ENCODE results near the gene PACS1. TPM values are rescaled to one million over a fixed set of nuclear protein-coding genes. Genes with fewer than 3 reads are reported as not detected.

Gene PACS1
- polyA plus RNA-seq, 3 donors = 48.0 to 59.2 (median 53.1) TPM

DNA sequence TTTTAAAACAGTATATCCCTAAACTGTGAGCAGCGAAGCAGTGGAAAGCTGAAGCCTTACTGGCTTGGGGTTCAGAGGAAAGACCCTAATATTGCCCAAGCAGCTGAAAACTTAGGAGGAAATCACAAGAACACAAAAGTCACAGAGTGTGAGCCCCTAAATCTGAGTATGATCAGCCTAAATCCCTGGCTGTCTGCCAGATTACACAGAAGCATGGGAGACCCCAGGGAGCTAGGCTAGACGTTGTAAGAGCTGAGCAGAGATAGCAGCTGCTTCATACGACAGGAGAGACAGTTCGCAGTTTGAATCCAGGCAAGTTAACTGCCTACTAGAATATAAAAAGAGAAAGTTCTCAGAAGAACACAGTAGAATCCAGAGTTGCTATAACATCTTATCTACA is 81.2 kb downstream of the PACS1 start:
- no peak for DNase-seq (ENCODE audit: extremely low read depth in 1 of 11, low read depth in 9 of 11, low spot score in 4 of 11)

DNA sequence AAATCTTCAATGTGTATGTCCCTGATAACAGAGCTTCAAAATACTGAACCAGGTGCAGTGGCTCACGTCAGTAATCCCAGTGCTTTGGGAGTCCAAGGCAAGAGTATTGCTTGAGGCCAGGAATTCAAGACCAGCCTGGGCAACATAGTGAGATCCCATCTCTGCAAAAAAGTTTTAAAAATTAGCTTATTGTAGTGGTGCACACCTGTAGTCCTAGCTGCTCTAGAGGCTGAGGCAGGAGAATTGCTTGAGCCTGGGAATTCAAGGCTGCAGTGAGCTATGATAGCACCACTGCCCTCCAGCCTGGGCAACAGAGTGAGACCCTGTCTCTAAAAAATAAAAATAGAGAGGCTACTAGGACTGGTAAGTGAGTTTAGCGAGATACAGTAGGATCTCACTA is 84.0 kb downstream of the PACS1 start:
- no peak for DNase-seq (ENCODE audit: extremely low read depth in 1 of 11, low read depth in 9 of 11, low spot score in 4 of 11)

DNA sequence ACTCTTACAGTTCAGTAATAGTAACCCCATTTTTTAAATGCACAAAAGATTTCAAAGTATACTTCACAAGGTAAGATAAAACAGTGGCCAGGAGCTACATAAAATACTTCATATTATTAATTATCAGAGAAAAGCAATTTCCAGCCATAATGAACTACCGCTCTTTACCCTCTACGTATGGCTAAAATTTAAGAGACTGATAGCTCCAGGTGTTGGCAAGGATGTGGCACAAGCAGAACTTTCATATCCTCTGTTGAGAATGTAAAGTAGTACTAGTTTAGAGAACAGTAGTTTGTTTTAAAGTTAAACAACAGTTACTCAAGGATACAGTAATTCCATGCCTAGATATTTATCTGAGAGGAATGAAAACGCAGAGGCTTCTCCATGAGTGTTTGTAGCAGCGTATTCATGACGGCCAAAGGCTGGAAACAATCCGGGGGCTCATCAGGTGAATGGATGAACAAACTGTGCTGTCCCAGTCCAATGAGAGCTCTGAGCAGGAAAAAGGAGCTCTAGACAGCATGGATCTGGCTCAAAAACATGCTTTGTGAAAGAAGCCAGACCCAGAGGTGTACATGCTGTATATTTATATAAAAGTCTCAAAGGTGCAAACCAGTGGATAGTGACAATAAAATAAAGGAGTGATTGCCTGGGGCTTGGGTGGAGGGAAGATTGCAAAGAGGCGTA is 85.5 kb downstream of the PACS1 start:
- no peak for DNase-seq (ENCODE audit: extremely low read depth in 1 of 11, low read depth in 9 of 11, low spot score in 4 of 11)

DNA sequence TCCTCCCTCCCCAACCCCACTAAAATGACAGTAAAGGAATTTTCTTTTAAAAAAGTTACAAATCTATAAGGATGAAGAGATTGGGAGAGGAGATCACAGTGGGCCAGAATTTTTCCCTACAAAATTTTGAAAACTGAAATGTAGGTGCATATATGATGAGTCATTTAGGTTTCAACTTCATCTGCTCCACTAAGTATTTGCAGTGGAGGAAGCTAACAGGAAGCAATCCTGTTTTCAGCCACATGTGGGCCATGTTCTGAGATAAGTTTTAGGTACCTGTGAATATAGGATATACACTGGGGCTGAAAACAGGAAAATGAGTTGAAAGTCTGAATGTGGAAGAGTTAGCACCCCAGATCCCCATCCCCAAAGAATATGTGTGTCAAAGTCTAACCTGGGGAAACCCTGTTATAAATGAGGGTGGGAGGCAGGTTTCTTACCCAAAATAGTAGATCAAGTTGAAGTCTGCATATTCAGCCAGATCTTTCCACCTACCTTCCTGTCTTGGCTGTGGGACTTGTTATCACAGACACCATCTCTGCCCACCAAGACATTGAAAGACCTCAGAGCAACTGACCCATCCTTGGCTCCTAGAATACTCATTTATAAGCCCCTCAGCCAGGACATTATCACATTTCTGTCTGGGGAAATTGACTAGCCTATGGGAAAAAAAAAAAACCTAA is 87.3 kb downstream of the PACS1 start:
- no peak for DNase-seq (ENCODE audit: extremely low read depth in 1 of 11, low read depth in 9 of 11, low spot score in 4 of 11)

DNA sequence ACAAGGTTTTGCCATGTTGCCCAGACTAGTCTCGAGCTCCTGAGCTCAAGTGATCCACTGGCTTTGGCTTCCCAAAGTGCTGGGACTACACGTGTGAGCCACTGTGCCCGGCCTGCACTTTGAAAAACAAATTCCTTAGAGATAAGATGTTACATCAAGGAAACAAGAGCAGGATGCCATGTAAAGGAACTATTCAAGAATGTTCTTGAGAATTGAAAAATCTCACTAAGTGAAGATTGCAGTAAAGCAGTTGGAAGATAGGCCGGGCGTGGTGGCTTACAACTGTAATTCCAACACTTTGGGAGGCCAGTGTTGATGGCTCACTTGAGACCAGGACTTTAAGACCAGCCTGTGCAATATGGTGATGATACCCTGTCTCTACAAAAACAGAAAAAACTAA is 88.1 kb downstream of the PACS1 start:
- no peak for DNase-seq (ENCODE audit: extremely low read depth in 1 of 11, low read depth in 9 of 11, low spot score in 4 of 11)

DNA sequence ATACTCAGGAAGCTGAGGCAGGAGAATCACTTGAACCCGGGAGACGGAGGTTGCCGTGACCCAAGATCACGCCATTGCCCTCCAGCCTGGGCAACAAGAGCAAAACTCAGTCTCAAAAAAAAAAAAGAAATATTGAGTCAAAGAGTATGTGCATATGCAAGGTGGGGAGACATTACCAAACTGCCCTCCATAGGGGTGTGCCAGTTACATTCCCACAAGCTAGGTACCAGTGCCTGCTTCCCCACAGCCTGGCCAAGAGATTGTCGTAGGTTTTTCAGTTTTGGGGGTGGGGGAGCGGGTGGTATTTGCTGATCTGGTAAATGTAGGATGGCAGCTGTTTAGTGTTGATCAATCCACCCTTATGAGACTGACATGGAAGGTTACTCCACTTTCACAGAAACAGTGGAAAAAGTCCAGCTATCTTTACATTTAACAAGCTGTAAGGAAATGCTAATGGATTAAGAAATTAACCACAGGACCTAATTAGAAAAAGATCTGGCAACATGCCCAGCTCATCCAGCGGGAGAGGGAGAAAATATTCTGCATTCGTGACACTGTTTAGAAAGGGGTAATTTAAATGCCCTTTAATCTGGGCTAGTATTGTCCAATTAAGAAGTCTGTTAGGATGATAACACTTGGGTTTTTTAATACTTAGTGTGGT is 89.4 kb downstream of the PACS1 start:
- DNase-seq (ENCODE audit: extremely low read depth in 1 of 11, low read depth in 9 of 11, low spot score in 4 of 11) = no peak

DNA sequence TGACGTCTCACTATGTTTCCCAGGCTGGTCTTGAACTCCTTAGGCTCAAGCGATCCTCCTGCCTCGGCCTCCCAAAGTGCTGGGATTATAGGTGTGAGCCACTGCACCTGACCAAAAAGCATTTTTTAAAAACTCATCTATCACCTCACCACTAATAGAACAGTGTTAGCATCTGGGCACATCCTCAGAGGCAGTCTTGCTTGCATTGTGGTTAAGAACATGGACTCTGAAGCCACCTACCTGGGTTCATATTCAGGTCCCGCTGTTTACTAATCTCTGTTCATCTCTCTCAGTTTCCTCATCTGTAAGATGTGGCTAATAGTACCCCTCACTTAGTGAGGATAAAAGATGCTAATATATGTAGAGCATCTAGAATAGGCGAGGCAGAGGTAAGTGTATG is 90.6 kb downstream of the PACS1 start:
- DNase-seq (ENCODE audit: extremely low read depth in 1 of 11, low read depth in 9 of 11, low spot score in 4 of 11) = no peak

DNA sequence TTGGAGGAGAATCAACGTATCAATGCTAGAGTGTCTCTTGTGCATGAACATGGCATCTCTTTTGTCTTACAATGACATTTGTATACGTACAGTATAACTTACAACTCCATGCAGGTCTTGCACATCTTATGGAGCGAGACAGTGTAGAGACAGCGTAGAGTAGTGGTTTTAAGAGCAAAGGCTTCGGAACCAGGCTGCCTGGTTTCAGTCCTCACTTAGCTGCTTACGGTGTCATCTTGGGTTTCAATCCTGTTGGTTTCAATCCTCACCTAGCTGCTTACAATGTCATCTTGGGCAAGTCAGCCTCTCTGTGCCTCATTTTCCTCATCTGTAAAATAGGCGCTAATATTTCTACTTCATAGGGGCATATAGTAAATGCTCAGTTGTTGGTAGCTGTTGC is 98.2 kb downstream of the PACS1 start:
- DNase-seq (ENCODE audit: extremely low read depth in 1 of 11, low read depth in 9 of 11, low spot score in 4 of 11) = no peak

DNA sequence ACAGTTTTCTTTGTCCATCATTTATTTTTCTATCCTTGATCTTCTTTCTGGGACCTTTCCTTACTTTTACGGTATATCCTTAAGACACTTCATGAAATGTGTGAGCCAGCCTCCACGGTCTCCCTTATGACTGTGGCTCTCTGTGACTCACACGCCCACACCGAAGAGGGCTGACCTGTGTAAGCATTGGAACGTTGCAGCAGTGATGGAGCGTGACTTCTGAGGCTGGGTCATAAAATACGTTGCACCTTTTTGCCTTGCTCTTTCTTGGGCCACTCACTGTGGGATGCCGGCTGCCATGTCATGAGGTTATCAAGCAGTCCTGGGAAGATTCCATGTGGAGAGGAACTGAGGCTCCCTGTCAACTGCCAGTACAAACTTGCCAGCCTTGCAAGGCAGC is 102.1 kb downstream of the PACS1 start:
- peak in 8 of 11 donors; percentile 12 to 31 (median 19) for DNase-seq (ENCODE audit: extremely low read depth in 1 of 11, low read depth in 9 of 11, low spot score in 4 of 11)

DNA sequence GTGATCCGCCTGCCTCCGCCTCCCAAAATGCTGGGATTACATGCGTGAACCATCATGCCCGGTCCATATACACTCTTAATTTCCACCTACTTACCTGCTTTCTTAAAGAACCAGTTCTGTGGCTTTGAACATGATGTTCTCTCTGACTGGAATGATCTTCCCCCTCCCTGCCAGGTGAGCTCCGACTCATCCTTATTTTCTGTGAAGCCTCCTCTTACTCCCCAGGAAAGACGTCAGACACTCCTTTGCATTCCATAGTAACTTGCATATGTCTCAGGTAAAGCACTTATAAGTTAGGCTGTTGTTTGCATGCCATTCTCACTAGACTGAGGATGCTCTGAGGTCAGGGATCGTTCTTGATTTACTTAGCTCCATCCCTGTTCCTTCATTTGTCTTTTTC is 106.6 kb downstream of the PACS1 start:
- DNase-seq (ENCODE audit: extremely low read depth in 1 of 11, low read depth in 9 of 11, low spot score in 4 of 11) = no peak

DNA sequence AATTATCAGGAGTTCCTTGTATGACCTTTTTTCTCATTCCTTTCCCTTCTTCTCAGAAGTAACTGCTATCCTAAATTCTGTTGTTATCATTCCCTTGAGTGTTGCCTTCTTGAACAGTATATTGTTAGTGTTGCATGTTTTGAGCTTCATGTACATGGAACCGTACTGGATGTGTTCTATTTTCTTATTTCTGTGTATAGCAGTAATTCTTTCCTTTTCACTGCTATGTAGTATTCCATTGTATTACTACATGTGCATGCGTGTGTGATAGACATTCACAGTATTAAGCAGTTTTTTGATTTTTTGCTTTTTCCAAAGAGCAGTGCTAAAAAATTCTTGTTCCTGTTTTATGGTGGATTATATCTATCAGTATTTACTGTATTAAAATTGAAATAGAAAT is 108.1 kb downstream of the PACS1 start:
- no peak for DNase-seq (ENCODE audit: extremely low read depth in 1 of 11, low read depth in 9 of 11, low spot score in 4 of 11)

DNA sequence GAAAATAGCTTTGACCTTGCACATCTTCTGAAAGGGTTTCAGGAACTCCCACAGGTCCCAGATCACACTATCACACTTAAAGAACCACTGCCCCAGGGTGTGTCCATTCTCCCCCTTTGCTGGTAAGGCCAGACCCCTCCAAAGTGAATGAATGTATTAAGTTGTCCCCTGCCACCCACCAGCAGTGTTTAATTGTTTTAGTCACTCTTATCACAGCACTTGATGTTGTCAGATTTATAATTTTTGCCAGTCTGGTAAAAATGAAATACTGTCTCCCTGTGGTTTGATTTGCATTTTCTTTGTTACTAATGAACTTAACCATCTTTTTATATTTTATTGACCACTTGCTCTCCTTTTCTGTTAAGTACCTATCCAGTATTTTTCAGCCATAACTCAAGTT is 108.8 kb downstream of the PACS1 start:
- DNase-seq (ENCODE audit: extremely low read depth in 1 of 11, low read depth in 9 of 11, low spot score in 4 of 11) = no peak

DNA sequence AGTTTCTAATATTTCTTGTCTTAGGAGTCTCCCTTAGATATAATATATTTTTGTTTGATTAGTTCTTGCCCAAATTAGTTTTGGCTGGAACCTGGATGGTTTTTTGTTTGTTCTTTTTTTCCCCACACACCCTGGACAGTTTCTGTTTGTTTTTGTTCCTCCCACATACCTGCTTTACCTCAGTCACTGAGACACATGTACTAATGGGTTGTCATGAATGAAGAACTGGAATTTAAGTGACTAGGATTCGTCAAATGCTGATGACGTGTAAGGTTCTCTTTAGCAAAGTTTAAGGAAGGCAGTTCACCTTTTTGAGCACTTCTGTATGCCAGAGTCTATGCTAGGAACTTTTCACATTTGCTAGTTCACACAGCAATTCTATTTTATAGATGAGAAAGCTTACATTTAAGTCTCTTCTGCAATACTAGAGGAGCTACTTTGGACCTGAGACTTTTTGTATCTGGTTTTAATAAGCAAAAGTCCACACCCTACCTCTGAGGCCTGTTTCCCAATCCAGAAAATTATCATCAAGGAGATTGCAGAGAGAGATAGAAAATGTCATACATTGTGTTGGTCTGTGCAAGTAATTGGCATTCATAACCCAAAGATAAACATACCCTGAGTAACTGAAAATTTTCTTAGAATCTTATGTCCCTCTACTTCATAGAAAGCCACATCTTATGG is 111.7 kb downstream of the PACS1 start:
- no peak for DNase-seq (ENCODE audit: extremely low read depth in 1 of 11, low read depth in 9 of 11, low spot score in 4 of 11)

DNA sequence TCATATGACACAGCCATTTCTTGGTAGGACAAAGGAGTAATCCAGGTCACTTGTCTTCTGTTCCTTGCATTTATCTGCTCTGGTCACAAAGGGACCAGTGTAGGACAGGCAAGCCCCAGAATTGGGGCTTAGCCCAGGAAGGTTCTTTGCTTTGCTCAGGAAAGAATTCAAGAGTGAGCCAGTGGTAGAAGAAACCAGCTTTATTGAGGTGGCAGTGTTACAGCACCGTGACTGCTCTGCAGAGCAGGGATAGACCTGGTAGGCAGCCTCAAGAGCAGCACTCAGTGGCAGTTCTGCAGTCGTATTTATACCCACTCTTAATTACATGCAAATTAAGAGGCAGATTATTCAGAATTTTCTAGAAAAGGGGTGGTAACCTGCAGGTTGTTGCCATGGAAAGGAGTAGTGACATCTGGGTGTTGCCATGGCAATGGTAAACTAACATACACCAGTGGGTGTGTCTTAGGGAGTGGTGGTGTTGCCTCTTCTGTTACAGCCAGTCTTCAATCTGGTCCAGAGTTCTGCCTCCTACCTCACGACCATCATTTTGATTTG is 113.5 kb downstream of the PACS1 start:
- DNase-seq (ENCODE audit: extremely low read depth in 1 of 11, low read depth in 9 of 11, low spot score in 4 of 11) = no peak

DNA sequence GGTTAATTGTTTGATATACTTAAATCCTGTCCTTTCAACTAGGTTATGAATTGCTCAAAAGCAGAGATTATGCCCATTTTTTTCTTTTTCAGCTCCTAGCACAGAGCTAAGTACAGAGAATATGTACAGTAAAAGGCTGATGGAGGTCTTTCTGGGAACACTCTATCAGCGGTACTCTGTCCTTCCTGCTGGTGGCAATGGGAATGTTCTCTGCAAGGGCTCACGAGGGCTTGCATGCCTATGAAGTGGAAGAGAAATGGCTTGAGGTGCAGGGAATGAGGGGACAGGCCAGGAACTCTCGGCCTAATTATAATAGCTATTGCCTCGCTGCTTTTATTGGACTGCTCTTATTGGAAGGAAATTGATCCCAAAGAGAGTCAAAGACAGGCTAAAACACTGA is 114.7 kb downstream of the PACS1 start:
- DNase-seq (ENCODE audit: extremely low read depth in 1 of 11, low read depth in 9 of 11, low spot score in 4 of 11) = no peak

DNA sequence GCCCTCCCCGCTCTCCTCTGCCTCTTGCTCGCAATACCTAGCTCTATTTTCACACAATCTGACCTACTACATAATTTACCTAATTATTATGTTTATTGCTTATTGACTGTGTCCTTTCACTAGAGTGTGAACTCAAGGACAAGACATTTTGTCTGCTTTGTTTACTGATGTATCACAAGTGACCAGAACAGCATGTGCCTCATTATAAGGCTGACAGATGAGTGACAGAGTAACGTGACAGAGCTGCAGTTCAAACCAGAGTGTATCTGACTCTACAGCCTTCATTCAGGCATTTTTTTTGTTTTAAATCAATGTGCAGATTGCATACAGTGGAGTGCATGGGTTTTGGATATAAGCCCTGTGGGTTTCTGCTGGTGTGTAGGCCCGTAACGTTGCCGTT is 116.4 kb downstream of the PACS1 start:
- no peak for DNase-seq (ENCODE audit: extremely low read depth in 1 of 11, low read depth in 9 of 11, low spot score in 4 of 11)

DNA sequence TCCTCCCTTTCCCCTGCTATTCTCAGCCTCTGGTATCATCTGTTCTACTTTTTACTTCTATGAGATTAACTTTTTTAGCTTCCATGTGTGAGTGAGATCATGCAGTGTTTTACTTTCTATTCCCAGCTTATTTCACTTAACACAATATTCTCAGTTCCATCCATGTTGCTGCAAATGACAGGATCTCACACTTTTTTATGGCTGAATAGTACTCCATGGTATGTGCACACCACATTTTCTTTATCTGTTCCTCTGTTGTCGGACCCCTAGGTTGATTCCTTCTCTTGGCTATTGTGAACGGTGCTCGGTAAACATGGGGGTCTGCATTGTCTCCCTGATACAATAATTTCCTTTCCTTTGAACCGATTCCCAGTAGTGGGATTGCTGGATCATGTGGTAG is 117.4 kb downstream of the PACS1 start:
- no peak for DNase-seq (ENCODE audit: extremely low read depth in 1 of 11, low read depth in 9 of 11, low spot score in 4 of 11)

DNA sequence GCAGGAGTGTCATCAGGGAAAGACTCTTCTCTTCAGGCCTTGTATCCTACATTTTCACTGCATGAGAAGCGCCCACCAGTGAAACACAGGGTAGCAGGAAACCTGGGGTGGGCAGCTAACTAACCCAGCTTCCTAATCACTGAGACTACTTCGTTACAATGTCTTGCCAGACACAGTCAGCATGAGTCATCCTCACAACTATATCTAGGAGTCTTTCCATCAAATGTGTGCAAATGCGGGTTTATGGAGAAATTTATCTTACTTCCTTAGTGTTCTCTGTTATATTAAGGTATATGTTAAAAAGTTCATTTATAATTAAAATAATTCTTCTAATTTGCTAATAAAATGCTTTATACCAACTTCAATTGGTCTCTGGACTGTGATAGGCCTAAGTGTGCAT is 118.5 kb downstream of the PACS1 start:
- DNase-seq (ENCODE audit: extremely low read depth in 1 of 11, low read depth in 9 of 11, low spot score in 4 of 11) = no peak

DNA sequence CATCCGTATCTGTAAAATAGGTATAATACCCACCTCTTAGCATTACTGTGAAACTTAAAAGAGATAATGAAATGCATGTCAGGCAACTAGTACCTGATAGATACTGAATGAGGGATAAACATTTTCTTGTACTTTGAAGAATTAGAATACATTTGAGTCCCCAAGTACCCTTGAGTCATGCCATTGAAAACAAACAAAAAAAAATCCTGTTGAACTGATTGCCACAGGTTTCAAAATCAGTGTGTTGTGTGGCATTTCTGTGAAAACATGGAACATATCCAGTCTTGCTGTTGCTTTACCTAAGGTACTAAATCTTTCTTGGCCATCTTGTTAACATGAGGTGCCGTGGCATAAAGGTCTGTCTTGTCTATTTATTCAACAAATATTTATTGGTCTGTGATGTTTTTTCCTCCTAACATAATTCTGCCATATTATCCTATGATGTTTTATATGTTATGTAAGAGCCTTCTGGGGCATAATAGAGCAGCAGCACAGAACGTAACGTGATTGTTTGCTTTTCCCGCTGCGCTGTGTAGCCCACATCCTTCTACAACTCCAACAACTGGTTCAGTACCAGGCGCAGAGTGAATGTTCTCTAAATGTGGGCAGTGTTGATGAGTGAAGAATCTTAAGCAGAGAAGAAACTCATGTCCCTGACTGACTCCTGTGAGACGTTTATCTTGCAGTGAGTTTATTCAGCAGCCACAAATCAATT is 119.1 kb downstream of the PACS1 start:
- DNase-seq (ENCODE audit: extremely low read depth in 1 of 11, low read depth in 9 of 11, low spot score in 4 of 11) = no peak
